IPS-18c (cell line): Measurements from ENCODE around the gene TNFRSF1A.

Experiments used
- H3K4me3 ChIP-seq: 2 replicates; pipeline ENCODE4 v1.7.0; 2013; ENCODE audit warnings: low read depth, mild to moderate bottlenecking, low read length, moderate library complexity; ENCODE audit not compliant: insufficient read depth
- H3K9me3 ChIP-seq: one replicate; pipeline ENCODE4 v1.6.1; 2013; ENCODE audit warnings: mild to moderate bottlenecking, low read length, moderate library complexity; ENCODE audit not compliant: control insufficient read depth, insufficient read depth

The TNFRSF1A gene

GRCh38 chr12:6322352-6322751, 19.5 kb downstream of the TNFRSF1A start:
- Histone ChIP-seq H3K4me3 (no peak overlapping the region), H3K9me3 (no peaks in the 10 kb centered on the region)

DNA sequence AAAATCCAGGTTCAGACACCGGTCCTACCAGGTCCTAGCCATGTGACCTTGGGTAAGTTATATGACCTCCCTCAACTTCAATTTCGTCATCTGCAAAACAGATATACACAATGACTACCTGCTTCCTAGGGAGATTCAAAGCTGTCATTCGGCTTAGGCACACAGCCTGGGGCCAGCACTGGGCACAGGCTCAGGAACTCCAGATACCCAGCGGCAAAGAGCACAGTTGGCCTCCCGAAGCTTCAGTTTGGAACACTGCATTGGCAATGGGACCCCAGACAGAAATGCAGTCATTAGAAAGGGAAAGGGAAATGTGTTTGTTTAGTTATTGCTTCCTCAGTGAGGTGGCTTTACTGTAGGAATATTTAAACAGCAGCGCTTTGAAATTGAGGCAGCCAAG, 20.0 kb downstream of the TNFRSF1A start:
- H3K9me3 ChIP-seq = no peaks in the 10 kb centered on the region
- no peak overlapping the region for H3K4me3 ChIP-seq

DNA sequence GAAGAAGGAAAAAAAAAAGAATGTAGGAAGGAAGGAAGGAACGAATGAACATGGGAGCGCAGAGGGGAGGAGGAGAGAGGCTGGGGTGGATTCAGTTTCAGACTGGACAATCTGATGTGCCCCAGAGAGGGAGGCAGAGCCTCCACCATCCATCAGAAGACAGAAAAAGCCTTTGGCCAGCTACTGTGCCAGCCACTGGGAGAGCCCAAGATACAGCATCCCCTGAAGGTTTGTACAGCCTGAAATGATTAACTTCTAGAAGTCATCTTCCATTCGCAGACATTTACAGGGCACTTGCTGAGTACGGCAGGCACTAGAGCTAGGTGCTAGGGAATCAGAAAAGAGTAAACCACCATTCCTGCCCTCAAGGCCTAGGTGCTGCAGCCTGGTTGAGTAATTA, 22.4 kb downstream of the TNFRSF1A start:
- Histone ChIP-seq H3K4me3 (no peak overlapping the region), H3K9me3 (no peaks in the 10 kb centered on the region)

GRCh38 chr12:6318440-6318879, 23.4 kb downstream of the TNFRSF1A start:
- Histone ChIP-seq H3K9me3 (no peaks in the 10 kb centered on the region), H3K4me3 (no peak overlapping the region)

DNA sequence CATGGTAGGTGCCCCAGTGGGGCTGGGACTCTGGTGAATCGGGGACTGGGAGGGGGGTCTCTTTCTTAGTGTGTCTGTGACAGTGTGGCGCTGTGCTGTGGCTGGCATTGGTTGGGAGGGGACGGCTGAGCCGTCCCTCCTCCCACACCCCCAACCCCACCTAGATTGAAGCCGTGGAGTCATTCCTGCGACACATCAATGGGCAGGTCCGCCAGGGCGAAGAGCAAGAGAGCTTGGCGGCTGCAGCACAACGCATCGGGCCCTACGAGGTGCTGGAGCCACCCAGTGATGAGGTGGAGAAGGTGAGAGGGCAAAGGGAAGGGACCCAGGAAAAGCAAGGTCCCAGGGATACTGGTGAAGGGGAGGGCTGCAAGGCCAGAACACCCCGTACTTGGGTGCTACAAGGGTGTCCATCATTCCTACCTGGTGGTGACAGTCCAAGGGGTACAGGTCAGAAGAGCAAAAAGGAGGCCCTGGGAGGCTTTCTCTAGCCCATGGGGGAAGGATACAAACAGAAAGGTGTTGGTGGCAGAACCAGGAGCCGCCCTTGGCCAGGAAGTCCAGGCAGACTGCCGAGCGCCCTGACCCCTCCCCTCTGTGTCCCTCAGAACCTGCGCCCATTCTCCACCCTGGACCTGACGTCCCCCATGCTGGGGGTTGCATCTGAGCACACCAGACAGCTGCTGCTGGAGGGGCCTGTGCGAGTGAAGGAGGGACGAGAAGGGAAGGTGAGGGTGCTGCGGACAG, 24.0 kb downstream of the TNFRSF1A start:
- H3K4me3 ChIP-seq = no peak overlapping the region
- no peaks in the 10 kb centered on the region for H3K9me3 ChIP-seq

DNA sequence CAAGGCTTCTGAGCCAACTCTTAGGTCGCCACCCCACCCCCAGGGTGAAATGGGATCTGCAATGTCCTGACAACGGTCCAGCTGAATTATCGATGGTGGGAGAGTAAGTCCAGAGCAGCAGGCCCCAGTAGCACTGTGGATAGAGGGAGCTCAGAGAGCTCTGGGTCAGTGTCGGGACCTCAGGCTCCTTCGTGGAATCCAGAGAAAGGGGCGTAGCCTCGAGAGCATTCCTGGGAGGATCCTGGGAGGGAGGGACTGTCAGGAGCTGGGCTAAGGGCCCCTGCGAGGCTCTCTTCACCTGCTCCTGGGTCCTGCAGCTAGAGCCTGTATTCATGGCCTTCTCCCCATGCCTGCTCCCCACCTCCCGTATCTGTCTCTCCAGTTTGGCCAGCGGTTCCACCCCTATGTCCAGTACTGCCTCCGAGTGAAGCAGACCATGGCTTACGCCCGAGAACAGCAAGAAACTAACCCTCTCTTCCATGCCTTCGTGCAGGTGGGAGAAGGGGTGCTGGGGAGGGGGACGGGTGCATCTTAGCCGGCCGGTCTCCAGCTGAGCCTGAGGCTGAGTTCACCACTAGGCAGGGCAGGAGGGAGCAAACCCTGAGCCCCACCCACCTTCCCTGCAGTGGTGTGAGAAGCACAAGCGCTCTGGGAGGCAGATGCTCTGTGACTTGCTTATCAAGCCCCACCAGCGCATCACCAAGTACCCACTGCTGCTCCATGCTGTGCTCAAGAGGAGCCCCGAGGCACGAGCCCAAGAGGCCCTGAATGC, 24.8 kb downstream of the TNFRSF1A start:
- Histone ChIP-seq H3K4me3 (no peak overlapping the region), H3K9me3 (no peaks in the 10 kb centered on the region)

GRCh38 chr12:6315704-6316597, 25.9 kb downstream of the TNFRSF1A start:
- no peak overlapping the region for H3K4me3 ChIP-seq
- no peaks in the 10 kb centered on the region for H3K9me3 ChIP-seq

- H3K4me3 ChIP-seq = no peak overlapping the region
- no peaks in the 10 kb centered on the region for H3K9me3 ChIP-seq
Observed at GRCh38 chr12:6315184-6315583, 26.7 kb downstream of the TNFRSF1A start.

DNA sequence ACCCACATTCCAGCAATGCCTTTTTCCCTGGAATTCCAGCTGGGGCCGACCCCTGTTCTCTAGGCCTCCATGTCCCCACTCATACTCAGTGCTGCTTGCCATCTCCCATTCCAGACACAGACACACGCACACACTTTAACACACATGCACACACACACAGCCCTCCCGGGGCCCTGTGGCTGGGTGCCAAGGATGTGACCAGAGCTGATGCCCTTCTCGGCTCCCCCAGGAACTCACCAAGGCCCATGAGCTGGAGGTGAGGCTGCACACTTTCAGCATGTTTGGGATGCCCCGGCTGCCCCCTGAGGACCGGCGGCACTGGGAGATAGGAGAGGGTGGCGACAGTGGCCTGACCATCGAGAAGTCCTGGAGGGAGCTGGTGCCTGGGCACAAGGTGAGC, 27.1 kb downstream of the TNFRSF1A start:
- Histone ChIP-seq H3K4me3 (no peak overlapping the region), H3K9me3 (no peaks in the 10 kb centered on the region)

GRCh38 chr12:6313326-6313940, 28.4 kb downstream of the TNFRSF1A start:
- Histone ChIP-seq H3K9me3 (no peaks in the 10 kb centered on the region), H3K4me3 (no peak overlapping the region)

DNA sequence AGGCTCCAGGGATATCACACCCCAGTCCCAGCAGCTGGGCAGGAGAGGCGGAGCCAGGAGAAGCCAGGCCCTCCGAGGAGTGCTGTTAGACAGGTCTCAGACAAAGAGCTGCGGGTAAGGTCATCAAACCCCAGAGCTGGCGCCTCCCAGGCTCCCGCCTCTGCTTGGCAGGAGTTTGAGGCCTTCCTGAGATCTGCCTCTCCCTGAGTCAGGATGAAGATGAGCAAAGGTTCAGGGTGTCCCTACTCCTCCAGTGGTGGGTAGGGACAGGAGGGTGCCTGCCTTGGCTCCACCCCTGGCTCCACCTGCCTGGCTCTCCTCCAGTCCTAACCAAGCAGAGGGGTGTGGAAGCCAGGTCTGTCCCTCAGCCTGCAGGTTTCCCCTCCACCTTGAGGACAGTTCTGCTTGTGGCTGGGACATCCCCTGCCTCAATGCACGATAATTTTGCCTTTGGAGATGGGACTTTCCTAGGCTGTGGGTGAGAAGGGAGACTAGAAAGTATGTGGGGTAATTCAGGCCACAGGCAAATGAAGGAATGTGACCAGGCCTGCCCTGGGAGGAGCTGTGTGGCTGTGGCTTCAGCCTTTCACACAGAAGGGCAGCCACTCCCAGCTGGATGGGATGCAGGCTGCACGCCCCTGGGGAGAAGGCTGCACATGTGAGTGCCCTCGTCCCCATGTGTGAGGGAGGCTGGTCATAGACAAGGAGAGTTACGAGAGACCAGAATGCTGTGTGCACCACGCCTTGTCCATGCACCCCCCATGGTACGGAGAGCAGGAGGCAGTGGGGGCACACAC, 29.1 kb downstream of the TNFRSF1A start:
- H3K4me3 ChIP-seq = no peak overlapping the region
- H3K9me3 ChIP-seq = no peaks in the 10 kb centered on the region

- Histone ChIP-seq H3K9me3 (no peaks in the 10 kb centered on the region), H3K4me3 (no peak overlapping the region)
Observed at GRCh38 chr12:6311822-6312528, 29.9 kb downstream of the TNFRSF1A start.

GRCh38 chr12:6310771-6311610, 30.9 kb downstream of the TNFRSF1A start:
- Histone ChIP-seq H3K4me3 (peak overlapping the region; percentile 79), H3K9me3 (no peaks in the 10 kb centered on the region)

DNA sequence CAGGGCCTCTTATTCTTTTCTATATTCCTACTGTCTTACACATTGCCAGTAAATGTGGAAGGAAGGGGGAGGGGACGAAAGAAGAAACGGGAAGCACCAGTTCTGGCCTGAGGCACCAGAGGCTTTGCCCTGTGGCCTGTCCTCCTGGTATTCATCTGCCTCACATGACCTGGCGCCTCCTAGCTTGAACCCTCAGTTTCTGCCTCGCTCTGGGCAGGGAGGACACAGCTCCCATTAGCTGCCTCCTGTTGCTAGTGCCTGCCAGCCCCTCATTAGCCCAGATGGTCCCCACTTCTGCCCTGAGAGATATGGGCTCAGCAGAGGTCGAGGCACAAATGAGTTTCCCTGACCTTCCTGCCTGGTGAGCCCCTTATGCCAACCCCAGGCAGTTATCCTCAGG, 34.3 kb downstream of the TNFRSF1A start:
- no peak overlapping the region for H3K4me3 ChIP-seq
- no peaks in the 10 kb centered on the region for H3K9me3 ChIP-seq

GRCh38 chr12:6306599-6307220, 35.2 kb downstream of the TNFRSF1A start:
- Histone ChIP-seq H3K4me3 (no peak overlapping the region), H3K9me3 (no peaks in the 10 kb centered on the region)
